Measurements from ENCODE around the gene EPG5. TPM values are rescaled to one million over a fixed set of nuclear protein-coding genes. Genes with fewer than 3 reads are reported as not detected.

EPG5 gene
- total RNA-seq, 1 donor: 161 TPM

GRCh38 chr18:45926085-45926484, 41.0 kb downstream of the EPG5 start:
- no peak for TF ChIP-seq CTCF (IDR thresholded peaks at IDR 0.05; ENCODE audit: insufficient read depth, low read depth, low read length)
- H3K4me3 ChIP-seq (ENCODE audit: low read depth, low read length): no peak overlapping the region
- DNase-seq (ENCODE audit: low read depth): no peak

- no peak overlapping the region for H3K4me3 ChIP-seq (ENCODE audit: low read depth, low read length)
- TF ChIP-seq CTCF (IDR thresholded peaks at IDR 0.05; ENCODE audit: insufficient read depth, low read depth, low read length): no peak
- no peak for DNase-seq (ENCODE audit: low read depth)
Measured at GRCh38 chr18:45923138-45923537, 44.0 kb downstream of the EPG5 start.

GRCh38 chr18:45920367-45920766, 46.8 kb downstream of the EPG5 start:
- no peak for TF ChIP-seq CTCF (IDR thresholded peaks at IDR 0.05; ENCODE audit: insufficient read depth, low read depth, low read length)
- DNase-seq (ENCODE audit: low read depth): peak; percentile 71
- H3K4me3 ChIP-seq (ENCODE audit: low read depth, low read length): no peak overlapping the region

- H3K4me3 ChIP-seq (ENCODE audit: low read depth, low read length): no peak overlapping the region
- no peak for TF ChIP-seq CTCF (IDR thresholded peaks at IDR 0.05; ENCODE audit: insufficient read depth, low read depth, low read length)
- no peak for DNase-seq (ENCODE audit: low read depth)
Measured at GRCh38 chr18:45916302-45916701, 50.8 kb downstream of the EPG5 start.

GRCh38 chr18:45913276-45913675, 53.9 kb downstream of the EPG5 start:
- DNase-seq (ENCODE audit: low read depth): no peak
- H3K4me3 ChIP-seq (ENCODE audit: low read depth, low read length): no peak overlapping the region
- no peak for TF ChIP-seq CTCF (IDR thresholded peaks at IDR 0.05; ENCODE audit: insufficient read depth, low read depth, low read length)

GRCh38 chr18:45910405-45911023, 56.6 kb downstream of the EPG5 start:
- no peak overlapping the region for H3K4me3 ChIP-seq (ENCODE audit: low read depth, low read length)
- TF ChIP-seq CTCF (IDR thresholded peaks at IDR 0.05; ENCODE audit: insufficient read depth, low read depth, low read length): peak; percentile 81
- peak; percentile 46 for DNase-seq (ENCODE audit: low read depth)

- DNase-seq (ENCODE audit: low read depth): no peak
- TF ChIP-seq CTCF (IDR thresholded peaks at IDR 0.05; ENCODE audit: insufficient read depth, low read depth, low read length): no peak
- H3K4me3 ChIP-seq (ENCODE audit: low read depth, low read length): no peak overlapping the region
Measured at GRCh38 chr18:45901654-45902210, 65.4 kb downstream of the EPG5 start.

Measured in fibroblast of villous mesenchyme (primary cell).